T-helper 1 cell (primary cell): ENCODE results near the gene MEP1A.

Experiments used
- DNase-seq, 5 donors: peaks; one replicate each; pipeline ENCODE4 v3.0.0-alpha.2; 2012 to 2020

The MEP1A gene

GRCh38 chr6:46776070-46776712 is 17.0 kb upstream of the MEP1A start:
- no peak for DNase-seq

DNA sequence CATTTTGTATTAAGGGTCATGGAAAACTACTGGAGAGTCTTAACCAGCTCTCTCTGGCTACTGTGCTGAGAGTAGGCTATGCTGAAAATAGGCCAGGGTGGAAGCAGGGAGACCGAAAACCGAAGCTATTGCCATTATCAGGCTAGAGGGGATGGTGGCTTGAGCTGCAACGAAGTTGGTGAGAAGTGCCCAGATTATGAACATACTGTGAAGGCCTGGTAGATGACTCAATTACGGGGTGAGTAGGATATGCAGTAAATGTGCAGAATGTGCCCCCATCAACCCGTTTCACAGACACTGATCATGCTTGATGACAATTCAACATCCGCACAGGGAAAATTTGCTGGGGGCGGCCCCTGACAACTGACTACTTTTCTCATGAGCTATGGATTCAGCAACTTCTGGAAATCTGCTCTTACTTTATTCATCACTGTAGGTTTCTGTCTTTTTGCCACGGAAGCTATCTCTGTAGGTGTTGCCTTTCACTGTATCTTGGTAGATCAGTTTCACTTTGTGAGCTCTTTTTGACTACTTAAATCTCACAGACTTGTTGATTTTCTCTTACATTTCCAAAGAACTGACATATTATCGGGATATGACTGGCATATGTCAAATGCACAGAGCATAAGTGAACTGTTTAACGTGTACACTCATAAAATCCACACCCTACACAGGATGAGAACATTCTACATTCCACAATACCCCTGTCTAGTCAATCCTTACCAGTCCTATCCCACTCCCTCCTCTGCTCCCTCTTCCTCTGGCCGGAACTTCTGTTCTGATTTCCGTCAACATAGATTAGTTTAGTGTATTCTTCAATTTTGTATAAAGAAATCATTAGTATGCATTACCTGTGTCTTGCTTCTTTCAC is 15.5 kb upstream of the MEP1A start:
- no peak for DNase-seq

DNA sequence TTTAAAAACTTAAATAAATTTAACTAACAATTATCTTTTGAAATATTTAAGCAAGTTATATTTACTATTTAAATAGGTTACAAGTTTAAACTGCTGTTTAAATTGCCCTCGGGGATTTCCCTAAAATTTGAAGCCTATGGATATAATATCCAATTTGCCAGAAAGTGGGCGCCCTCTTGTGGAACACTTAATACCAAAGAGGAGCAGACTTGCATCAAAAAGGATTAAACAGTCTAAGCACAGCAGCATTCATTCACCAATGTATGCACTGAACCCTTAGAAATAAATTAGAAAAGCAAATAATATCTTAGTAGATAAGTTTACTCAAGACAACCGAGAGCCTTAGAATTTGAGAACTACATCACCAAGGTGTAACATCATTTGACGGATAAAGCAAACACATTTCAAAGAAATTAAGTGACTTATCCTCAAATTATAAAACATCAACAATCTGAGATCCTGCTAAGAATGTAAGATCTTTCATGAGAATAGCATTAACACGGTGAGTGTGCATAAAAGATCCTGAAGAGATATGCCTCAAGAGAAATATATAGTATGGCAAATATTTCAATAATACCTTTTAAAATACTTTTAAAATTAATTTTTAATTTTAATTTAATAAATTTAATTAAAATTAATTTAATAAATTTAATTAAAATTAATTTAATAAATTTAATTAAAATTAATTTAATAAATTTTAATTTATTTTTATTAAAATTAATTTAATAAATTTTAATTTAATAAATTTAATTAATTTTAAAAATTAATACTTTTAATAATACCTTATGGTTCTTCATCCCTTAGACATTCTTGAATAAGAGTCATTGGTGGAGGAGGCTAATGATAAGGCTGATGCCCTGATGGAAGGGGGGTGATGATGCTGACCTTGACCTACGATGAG is 11.5 kb upstream of the MEP1A start:
- peak in 1 of 5 donors; percentile 22 for DNase-seq

GRCh38 chr6:46784535-46784934 is 8.7 kb upstream of the MEP1A start:
- no peak for DNase-seq

GRCh38 chr6:46787871-46788540 is 5.2 kb upstream of the MEP1A start:
- DNase-seq: no peak

DNA sequence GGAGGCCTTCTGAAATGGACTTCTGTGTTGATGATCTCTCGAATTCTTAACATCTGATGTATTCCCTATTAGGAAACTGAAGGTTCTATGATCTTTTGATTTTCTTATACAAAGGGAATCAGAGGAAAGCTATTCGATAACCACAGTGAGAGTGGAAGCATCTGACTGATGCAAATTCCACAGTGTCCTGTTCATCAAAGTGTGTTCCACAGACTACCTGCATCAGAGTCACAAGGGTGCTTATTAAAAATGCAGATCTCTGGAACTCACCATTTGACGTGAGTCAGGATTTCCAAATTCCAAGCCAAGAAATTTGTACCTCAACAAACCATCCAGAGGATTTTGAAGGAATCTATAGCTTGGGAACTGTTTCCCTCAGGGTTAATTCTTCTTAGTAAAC is 4.4 kb upstream of the MEP1A start:
- no peak for DNase-seq

DNA sequence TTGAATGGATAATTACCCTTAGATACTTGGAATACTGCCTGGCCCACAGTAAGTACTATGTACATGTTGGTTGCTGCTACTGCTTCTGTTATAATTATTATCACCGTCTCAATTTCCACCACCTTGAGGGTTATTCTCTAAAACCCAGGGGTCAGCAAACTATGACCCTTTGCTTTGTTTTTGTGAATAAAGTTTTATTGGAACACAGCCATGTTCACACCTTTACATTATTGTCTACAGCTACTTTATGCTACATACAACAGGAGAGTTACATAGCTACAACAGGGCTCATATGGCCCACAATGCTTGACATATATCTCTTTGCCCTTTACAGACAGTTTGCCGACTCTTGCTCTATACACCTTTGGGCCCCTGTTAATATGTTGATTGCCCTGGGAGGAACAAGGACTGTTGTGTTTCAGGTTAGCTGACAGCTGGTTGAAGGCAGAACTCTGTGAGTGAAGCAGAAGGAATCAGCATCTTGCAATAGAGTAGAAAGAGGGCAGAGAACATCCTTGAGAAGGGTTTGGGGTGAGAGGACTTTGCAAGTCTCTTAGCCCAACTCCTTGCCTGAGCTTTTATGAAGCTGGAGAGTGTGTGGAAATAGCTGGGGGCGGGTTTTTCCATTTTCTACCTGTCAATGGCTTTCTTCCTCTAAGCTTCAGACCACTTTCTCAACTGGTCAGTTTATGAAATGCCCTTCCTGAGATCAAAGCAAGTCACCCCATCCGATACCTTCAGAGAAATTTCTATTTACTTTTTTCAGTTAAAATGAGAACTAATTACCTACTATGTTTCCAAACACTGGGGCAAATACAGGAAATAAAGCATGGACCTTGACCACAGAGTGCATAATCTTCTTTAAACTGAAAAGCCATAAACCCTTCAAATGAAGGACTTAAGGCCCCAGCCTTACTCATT is 3.5 kb upstream of the MEP1A start:
- no peak for DNase-seq

- no peak for DNase-seq
Measured at GRCh38 chr6:46790355-46790874, 2.8 kb upstream of the MEP1A start.

DNA sequence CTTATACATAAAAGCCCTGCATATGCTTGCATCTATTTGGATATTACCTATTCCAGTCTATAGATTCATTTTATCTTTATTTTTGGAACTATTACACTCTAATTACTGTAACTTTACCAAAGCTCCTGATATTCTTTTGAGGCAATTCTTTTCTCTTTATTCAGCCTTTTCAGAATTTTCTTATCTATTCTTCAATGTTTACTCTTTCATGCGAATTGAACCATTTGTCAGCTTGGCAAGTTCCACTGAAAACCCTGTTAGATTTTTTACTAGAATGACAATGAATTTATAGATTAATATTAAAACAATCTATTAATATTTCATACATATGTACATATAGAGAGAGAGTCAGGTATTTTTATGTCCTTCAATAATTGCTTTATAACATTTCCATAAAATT is 554 bp upstream of the MEP1A start:
- no peak for DNase-seq

DNA sequence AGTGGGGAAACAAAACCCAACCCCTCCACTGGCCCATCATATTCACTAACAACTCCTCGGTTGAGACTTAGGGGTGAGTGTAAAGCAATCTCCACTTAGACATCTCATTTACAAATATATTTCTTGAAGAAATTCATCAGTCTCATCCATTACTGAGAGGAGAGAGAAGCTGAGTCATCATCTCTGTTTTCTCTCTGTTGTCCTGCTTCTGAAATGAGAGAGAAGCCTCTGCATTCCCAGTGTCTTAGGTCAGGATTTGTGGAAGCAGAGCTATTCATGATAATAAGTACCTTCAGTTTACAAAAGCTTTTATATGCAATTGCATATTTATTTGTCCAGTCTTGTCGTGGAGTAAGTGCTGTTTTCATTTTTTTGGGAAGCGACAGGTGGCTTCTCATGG is 879 bp downstream of the MEP1A start:
- DNase-seq: no peak

- DNase-seq: no peak
Measured at GRCh38 chr6:46795816-46796215, 2.6 kb downstream of the MEP1A start.

- DNase-seq: no peak
Measured at GRCh38 chr6:46796848-46797580, 3.8 kb downstream of the MEP1A start.

DNA sequence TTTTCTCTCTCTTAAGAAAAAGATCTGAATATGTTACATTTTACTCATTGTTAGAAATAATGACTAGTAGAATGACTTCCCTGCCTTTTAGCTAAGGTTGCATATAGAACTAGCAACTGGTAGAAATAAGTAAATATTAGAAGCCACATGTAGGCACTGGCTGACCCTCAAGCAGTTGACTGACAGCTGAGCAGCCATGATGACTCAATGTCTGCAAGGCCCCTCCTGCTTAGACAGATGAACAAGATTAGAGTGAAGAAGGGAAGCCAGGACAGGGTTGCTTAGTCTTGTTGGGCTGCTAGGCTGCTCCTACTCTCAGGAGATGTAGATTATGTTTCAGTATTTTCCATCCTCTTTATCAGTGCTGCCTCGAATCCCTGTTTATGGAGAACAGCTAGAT is 6.5 kb downstream of the MEP1A start:
- no peak for DNase-seq

DNA sequence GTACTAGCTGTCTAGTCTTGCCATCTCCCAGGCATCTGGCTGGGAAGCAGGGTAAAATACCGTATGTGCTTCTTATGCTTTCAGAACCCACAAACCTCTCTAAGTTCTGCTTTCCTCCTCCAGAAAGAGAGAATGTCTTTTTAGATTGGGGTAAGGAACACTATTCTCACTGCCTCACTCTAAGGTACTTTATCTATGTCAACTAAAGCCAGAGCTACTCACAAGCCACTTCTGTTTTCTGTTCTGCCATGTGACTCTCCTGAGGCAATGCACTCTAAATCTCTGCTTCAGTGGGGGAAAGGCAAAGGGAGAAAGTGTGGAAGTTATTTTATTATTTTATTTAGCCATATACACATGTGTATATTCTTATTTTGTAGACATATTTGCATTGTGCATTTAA is 15.6 kb downstream of the MEP1A start:
- no peak for DNase-seq

- DNase-seq: no peak
Measured at GRCh38 chr6:46815130-46815529, 21.9 kb downstream of the MEP1A start.

DNA sequence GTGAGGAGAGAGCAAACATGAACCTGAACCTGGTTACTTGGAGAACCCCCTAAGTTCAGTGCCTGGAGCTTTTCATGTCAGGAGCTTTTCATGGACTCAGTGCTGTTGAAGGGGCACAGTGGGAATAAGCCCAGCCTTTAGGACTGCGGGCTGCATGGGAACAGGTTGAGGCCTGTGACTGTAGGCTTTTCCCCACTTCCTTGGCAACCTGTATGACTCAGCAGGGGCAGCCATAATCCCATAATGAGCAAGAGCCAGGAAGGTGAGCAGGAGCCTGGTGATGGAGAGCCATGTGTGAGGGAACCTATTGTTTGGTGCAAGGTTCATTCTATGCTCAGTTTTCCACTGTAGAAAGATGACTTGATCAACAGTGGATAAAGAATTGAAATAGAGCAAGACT is 23.4 kb downstream of the MEP1A start:
- DNase-seq: no peak

DNA sequence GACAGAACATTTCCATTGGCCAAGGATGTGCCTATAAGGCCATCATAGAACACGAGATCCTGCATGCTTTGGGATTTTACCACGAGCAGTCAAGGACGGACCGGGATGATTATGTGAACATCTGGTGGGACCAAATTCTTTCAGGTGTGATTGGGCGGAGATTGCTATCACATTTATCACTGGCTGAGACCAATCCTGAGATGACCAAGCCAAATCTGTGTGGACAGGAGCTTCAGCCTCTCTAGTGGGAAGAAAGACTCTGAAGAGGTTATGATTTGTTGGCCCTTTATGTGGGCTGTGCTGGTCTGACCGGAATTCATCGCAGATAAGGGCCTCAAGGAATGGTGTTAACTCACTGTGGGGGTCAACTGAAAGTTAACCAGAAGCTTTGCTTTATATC is 26.4 kb downstream of the MEP1A start:
- no peak for DNase-seq

DNA sequence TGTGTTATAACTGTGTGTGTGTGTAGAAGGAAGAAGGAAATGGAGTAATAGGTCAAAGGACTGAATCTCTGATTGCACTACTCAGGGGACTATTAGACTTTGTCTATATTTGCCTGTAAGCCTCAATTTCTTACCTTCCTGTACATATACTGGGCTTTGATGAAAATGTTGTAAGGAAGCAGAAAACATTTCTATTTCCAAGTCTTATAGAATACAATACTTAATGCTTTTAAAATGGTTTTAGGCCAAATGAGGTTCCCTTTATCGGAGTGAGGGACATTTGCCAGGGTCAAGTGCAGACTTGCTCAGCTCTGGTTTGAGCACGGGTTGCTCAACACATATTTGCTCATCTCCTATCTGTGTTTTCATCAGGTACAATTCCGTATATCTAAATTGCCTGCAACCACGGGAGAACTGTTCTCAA is 28.3 kb downstream of the MEP1A start:
- no peak for DNase-seq

GRCh38 chr6:46828939-46829338 is 35.8 kb downstream of the MEP1A start:
- no peak for DNase-seq

DNA sequence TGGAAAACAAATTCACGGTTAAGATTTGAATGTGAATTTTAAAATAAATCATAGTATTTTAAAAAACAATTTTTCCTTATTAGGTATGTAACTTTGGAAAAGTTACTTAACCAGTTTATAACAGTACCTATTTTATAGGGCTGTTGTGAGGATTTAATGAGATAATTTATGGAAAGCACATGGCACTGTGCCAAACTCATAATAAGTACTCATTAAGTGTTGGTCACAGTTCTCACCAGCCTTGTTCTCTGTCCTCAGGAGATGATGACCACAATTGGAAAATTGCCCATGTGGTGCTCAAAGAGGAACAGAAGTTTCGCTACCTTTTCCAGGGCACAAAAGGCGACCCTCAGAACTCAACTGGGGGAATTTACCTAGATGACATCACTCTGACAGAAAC is 39.6 kb downstream of the MEP1A start:
- no peak for DNase-seq
